ENCODE measurements around the gene ICAM1. TPM values are rescaled to one million over a fixed set of nuclear protein-coding genes. Genes with fewer than 3 reads are reported as not detected.
A peak's percentile ranks its signal among the peaks of the same experiment; 100 is the strongest.

Gene ICAM1
- total RNA-seq, 4 donors from 2014 or later = 6.5 to 32.8 (median 23.2) TPM

GRCh38 chr19:10245189-10245939, 25.6 kb upstream of the ICAM1 start:
- intact Hi-C loops (cut with DNase I; ENCODE audit: low total_unique reads) = no loop called here

GRCh38 chr19:10246511-10246910, 24.4 kb upstream of the ICAM1 start:
- Histone ChIP-seq H3K4me3 (no peak overlapping the region), H3K36me3 (no peaks in the 10 kb centered on the region), H3K4me1 (no peaks in the 10 kb centered on the region), H3K27ac (no peak overlapping the region), H3K9me3 (no peaks in the 10 kb centered on the region), H3K27me3 (no peaks in the 10 kb centered on the region)
- TF ChIP-seq POLR2A (IDR thresholded peaks at IDR 0.05) (no peak), CTCF (IDR thresholded peaks at IDR 0.05) (no peak)
- DNase-seq = no peak
- intact Hi-C loops (cut with DNase I; ENCODE audit: low total_unique reads) = no loop called here

More at GRCh38 chr19:10245189-10245939, 25.6 kb upstream of the ICAM1 start:
- Histone ChIP-seq H3K36me3 (no peaks in the 10 kb centered on the region), H3K9me3 (no peaks in the 10 kb centered on the region), H3K27ac (no peak overlapping the region), H3K4me1 (no peaks in the 10 kb centered on the region), H3K27me3 (no peaks in the 10 kb centered on the region), H3K4me3 (no peak overlapping the region)
- DNase-seq = no peak
- no peak for TF ChIP-seq CTCF (IDR thresholded peaks at IDR 0.05)
- no peak for TF ChIP-seq POLR2A (IDR thresholded peaks at IDR 0.05)

- peak in 2 of 4 experiments; percentile 34 to 37 for TF ChIP-seq CTCF (IDR thresholded peaks at IDR 0.05)
- peak in 1 of 2 donors; percentile 63 for TF ChIP-seq POLR2A (IDR thresholded peaks at IDR 0.05)
- Histone ChIP-seq H3K4me1 (peaks cover 0 to 4% of the 10 kb centered on the region in 2 donors), H3K27me3 (no peaks in the 10 kb centered on the region), H3K4me3 (peak within 1 kb of the TSS; percentile 71 to 79), H3K36me3 (no peaks in the 10 kb centered on the region), H3K27ac (peak within 1 kb of the TSS; percentile 60 to 84), H3K9me3 (no peaks in the 10 kb centered on the region)
- intact Hi-C loops (cut with DNase I; ENCODE audit: low total_unique reads) = no loop called here
- DNase-seq = peak; percentile 95 to 98
Measured at GRCh38 chr19:10251792-10252694, 18.9 kb upstream of the ICAM1 start, which contains the start of gene MRPL4. TSS of gene MRPL4 (plus strand) at chr19:10252214. CDS start at chr19:10252254, 40 bp downstream.

- Histone ChIP-seq H3K9me3 (no peaks in the 10 kb centered on the region), H3K27ac (peak overlapping the region; percentile 60 to 84), H3K4me1 (peaks cover 0 to 4% of the 10 kb centered on the region in 2 donors), H3K36me3 (no peaks in the 10 kb centered on the region), H3K27me3 (no peaks in the 10 kb centered on the region), H3K4me3 (peak overlapping the region; percentile 71 to 79)
- TF ChIP-seq CTCF (IDR thresholded peaks at IDR 0.05) (no peak), POLR2A (IDR thresholded peaks at IDR 0.05) (no peak)
- intact Hi-C loops (cut with DNase I; ENCODE audit: low total_unique reads) = no loop called here
- no peak for DNase-seq
Measured at GRCh38 chr19:10252707-10253106, 18.2 kb upstream of the ICAM1 start.

Data from uterus (tissue), 4 donors.